Measurements from ENCODE around the gene ZNF273.

Gene ZNF273

DNA sequence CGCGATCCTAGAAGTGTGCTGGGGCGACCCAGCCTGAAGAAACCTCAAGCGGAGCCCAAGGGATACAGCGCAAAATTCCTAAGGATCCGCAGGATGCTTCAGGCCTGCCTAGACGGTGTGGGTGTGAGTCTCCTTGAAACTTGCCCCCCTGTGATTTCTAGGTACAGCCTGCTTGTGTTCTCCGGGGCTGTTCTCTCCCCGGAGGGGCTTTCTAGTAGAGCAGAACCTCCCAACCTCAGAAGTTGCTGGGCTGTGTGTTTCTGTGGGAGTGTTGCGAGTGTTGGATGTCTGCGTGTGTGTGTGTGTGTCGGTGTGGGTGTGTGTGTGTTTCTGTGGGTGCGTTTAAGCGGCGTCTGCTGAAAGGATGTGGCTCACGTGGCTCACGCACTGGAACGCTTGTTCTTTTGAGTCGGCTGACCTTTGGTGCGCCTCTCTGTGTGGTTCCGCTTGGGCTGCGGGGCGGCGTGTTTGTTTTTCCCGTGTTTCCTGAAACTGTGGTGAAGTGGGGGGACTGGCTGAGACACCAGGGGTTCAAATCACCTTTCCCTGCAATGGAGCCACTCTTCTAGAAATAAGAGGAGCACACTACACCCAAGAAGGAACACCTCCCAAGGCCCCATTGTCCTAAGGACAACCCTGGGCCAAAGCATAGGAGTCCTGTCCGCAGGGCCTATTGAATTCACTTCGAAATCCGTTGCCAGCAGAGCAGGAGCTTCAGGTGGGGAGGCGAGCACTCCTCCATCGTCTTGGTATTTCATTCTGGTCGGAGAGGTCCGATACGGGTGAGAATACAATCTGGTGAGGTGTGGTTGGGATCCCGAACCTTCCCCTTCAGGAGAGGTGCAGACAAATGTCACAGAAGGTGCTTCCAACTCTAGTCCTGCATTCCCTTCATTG is 25.1 kb upstream of the ZNF273 start:
- H3K4me1 ChIP-seq (ENCODE audit: insufficient read depth, low read length, poor library complexity, severe bottlenecking) = no peaks in the 10 kb centered on the region
- no peaks in the 10 kb centered on the region for H3K9me2 ChIP-seq (replicated peaks; ENCODE audit: low read depth, low read length)
- H3K36me3 ChIP-seq (ENCODE audit: insufficient read depth, low read length) = no peaks in the 10 kb centered on the region
- no peaks in the 10 kb centered on the region for H4K20me1 ChIP-seq (ENCODE audit: insufficient read depth, low read length, poor library complexity, severe bottlenecking)
- H3K79me2 ChIP-seq (ENCODE audit: insufficient read depth, low read length) = no peaks in the 10 kb centered on the region
- TF ChIP-seq, protein P1, sequence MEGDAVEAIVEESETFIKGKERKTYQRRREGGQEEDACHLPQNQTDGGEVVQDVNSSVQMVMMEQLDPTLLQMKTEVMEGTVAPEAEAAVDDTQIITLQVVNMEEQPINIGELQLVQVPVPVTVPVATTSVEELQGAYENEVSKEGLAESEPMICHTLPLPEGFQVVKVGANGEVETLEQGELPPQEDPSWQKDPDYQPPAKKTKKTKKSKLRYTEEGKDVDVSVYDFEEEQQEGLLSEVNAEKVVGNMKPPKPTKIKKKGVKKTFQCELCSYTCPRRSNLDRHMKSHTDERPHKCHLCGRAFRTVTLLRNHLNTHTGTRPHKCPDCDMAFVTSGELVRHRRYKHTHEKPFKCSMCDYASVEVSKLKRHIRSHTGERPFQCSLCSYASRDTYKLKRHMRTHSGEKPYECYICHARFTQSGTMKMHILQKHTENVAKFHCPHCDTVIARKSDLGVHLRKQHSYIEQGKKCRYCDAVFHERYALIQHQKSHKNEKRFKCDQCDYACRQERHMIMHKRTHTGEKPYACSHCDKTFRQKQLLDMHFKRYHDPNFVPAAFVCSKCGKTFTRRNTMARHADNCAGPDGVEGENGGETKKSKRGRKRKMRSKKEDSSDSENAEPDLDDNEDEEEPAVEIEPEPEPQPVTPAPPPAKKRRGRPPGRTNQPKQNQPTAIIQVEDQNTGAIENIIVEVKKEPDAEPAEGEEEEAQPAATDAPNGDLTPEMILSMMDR (conservative IDR thresholded peaks at IDR 0.05; ENCODE audit: low read length) = no peak
- no peak for TF ChIP-seq EZH2phosphoT487 (IDR thresholded peaks at IDR 0.05; ENCODE audit: borderline replicate concordance)
- H3K4me2 ChIP-seq (ENCODE audit: low read depth, low read length, poor library complexity, severe bottlenecking) = no peak overlapping the region
- H3K27me3 ChIP-seq (ENCODE audit: insufficient read depth, low read length, poor library complexity, severe bottlenecking) = no peaks in the 10 kb centered on the region
- H3K9ac ChIP-seq (ENCODE audit: low read depth, low read length, poor library complexity, severe bottlenecking) = no peak overlapping the region
- peaks cover 19% of the 10 kb centered on the region; the same call in 1 of the 2 replicates for H3K9me3 ChIP-seq (ENCODE audit: insufficient read depth, low read depth, low read length)
- H3F3A ChIP-seq (ENCODE audit: low read depth) = no peaks in the 10 kb centered on the region
- H2AFZ ChIP-seq (ENCODE audit: low read length) = no peak overlapping the region
- no peak overlapping the region for H3K4me3 ChIP-seq (ENCODE audit: low read length, poor library complexity, severe bottlenecking)

DNA sequence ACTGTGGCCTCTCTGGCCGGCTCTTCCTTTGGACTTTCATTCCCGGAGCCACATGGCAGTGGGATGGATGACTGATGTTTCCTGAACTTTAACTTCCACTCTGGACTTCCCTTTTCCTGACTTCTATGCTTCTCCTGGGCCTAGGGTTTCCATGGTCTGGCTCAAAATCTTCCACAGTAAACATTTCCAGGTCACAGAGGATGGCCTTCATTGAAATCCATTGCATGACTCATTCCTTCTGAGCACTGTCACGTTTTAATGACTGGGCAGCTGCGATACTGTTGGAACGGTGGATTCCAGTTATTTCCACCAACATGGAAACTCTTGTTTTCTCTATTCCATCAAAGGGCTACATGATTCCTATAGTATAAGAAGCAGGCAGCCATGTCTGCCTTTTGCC is 24.4 kb upstream of the ZNF273 start:
- no peaks in the 10 kb centered on the region for H3K9me2 ChIP-seq (replicated peaks; ENCODE audit: low read depth, low read length)
- no peak overlapping the region for H3K4me2 ChIP-seq (ENCODE audit: low read depth, low read length, poor library complexity, severe bottlenecking)
- no peaks in the 10 kb centered on the region for H3K79me2 ChIP-seq (ENCODE audit: insufficient read depth, low read length)
- H3K9ac ChIP-seq (ENCODE audit: low read depth, low read length, poor library complexity, severe bottlenecking) = no peak overlapping the region
- H3K4me1 ChIP-seq (ENCODE audit: insufficient read depth, low read length, poor library complexity, severe bottlenecking) = no peaks in the 10 kb centered on the region
- no peak for TF ChIP-seq EZH2phosphoT487 (IDR thresholded peaks at IDR 0.05; ENCODE audit: borderline replicate concordance)
- H3K36me3 ChIP-seq (ENCODE audit: insufficient read depth, low read length) = no peaks in the 10 kb centered on the region
- no peak overlapping the region for H2AFZ ChIP-seq (ENCODE audit: low read length)
- H3K4me3 ChIP-seq (ENCODE audit: low read length, poor library complexity, severe bottlenecking) = no peak overlapping the region
- H3F3A ChIP-seq (ENCODE audit: low read depth) = no peaks in the 10 kb centered on the region
- peaks cover 19% of the 10 kb centered on the region; the same call in 1 of the 2 replicates for H3K9me3 ChIP-seq (ENCODE audit: insufficient read depth, low read depth, low read length)
- no peaks in the 10 kb centered on the region for H3K27me3 ChIP-seq (ENCODE audit: insufficient read depth, low read length, poor library complexity, severe bottlenecking)
- H4K20me1 ChIP-seq (ENCODE audit: insufficient read depth, low read length, poor library complexity, severe bottlenecking) = no peaks in the 10 kb centered on the region

DNA sequence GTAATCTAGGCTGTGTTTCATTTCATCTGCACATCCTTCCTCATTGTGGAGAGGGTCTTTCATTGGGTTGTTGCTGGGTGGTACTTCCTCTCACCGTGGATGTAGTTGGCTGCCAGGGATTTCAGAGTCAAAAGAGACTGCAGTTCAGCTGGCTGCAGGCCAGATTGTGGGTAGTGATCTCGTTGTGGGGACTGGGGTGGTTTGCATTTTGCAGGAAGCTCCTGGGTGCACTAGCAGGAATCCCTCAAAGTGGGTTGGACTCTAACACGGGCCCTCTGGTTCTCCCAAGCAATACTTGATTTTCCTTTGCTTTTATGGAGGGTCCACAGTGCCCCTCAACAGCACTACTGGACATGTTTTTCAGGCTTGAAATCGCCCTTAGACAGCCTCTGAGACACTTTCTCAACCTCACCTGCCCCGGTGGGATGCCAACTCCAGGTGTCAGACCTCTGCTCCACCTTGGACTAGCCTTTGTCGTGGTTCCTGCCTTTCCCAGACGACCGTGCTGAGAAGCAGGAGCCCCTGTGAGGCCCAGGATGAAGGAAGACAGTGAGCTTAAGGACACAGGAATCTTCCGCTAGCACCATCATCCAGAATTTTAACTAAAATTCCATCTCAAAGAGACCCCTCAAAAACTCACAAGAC is 23.9 kb upstream of the ZNF273 start:
- Histone ChIP-seq H3K36me3 (ENCODE audit: insufficient read depth, low read length) (no peaks in the 10 kb centered on the region), H3K79me2 (ENCODE audit: insufficient read depth, low read length) (no peaks in the 10 kb centered on the region), H3K9me3 (ENCODE audit: insufficient read depth, low read depth, low read length) (peaks cover 19% of the 10 kb centered on the region; the same call in 1 of the 2 replicates), H3K9ac (ENCODE audit: low read depth, low read length, poor library complexity, severe bottlenecking) (no peak overlapping the region), H3K27me3 (ENCODE audit: insufficient read depth, low read length, poor library complexity, severe bottlenecking) (no peaks in the 10 kb centered on the region), H3K4me3 (ENCODE audit: low read length, poor library complexity, severe bottlenecking) (no peak overlapping the region), H4K20me1 (ENCODE audit: insufficient read depth, low read length, poor library complexity, severe bottlenecking) (no peaks in the 10 kb centered on the region), H3K4me2 (ENCODE audit: low read depth, low read length, poor library complexity, severe bottlenecking) (no peak overlapping the region), H3F3A (ENCODE audit: low read depth) (no peaks in the 10 kb centered on the region), H3K9me2 (replicated peaks; ENCODE audit: low read depth, low read length) (no peaks in the 10 kb centered on the region), H3K4me1 (ENCODE audit: insufficient read depth, low read length, poor library complexity, severe bottlenecking) (no peaks in the 10 kb centered on the region), H2AFZ (ENCODE audit: low read length) (no peak overlapping the region)
- TF ChIP-seq EZH2phosphoT487 (IDR thresholded peaks at IDR 0.05; ENCODE audit: borderline replicate concordance) = no peak
- TF ChIP-seq, protein P1 (conservative IDR thresholded peaks at IDR 0.05; ENCODE audit: low read length) = no peak

Data from Loucy (cell line).